ENCODE results near the gene GORASP2. TPM values are rescaled to one million over a fixed set of nuclear protein-coding genes. Genes with fewer than 3 reads are reported as not detected.

GORASP2 gene
- polyA plus RNA-seq, 1 donor (not counting 4 experiments of a cell fraction or from before 2014, with no cell fraction given) = 125 TPM

- Histone ChIP-seq H3K4me3 (ENCODE audit: control insufficient read depth in 2 of 3, extremely low read depth in 1 of 3, insufficient read depth in 2 of 3, low read depth in 1 of 3, low read length in 3 of 3) (peak overlapping the region; percentile 78 to 93 (median 83)), H3K4me1 (ENCODE audit: control insufficient read depth, extremely low read depth, insufficient read depth, low read length) (peaks cover 13% of the 10 kb centered on the region), H3K9ac (ENCODE audit: control insufficient read depth, extremely low read depth, insufficient read depth, low read length) (peak overlapping the region; percentile 75), H3K27ac (ENCODE audit: control insufficient read depth, insufficient read depth, low read length) (peak overlapping the region; percentile 82), H3K36me3 (ENCODE audit: control insufficient read depth in 2 of 2, extremely low read depth in 1 of 2, insufficient read depth in 2 of 2, low read length in 2 of 2) (no peaks in the 10 kb centered on the region), H3K9me1 (ENCODE audit: control insufficient read depth, extremely low read depth, insufficient read depth, low read length) (no peaks in the 10 kb centered on the region), H2AFZ (ENCODE audit: control insufficient read depth, low read length) (peak overlapping the region; percentile 82), H3K9me3 (ENCODE audit: control insufficient read depth, low read depth, low read length) (no peaks in the 10 kb centered on the region), H3K27me3 (ENCODE audit: control insufficient read depth, extremely low read depth, insufficient read depth, low read length) (no peaks in the 10 kb centered on the region), H3K79me2 (ENCODE audit: control insufficient read depth, insufficient read depth, low read length) (peaks cover 55% of the 10 kb centered on the region), H3K4me2 (ENCODE audit: control insufficient read depth, extremely low read depth, insufficient read depth, low read depth, low read length) (peak overlapping the region; percentile 86), H4K20me1 (ENCODE audit: control insufficient read depth, extremely low read depth, insufficient read depth, low read length) (peaks cover 8% of the 10 kb centered on the region)
- TF ChIP-seq EZH2 (IDR thresholded peaks at IDR 0.05; ENCODE audit: low read length) = no peak
- TF ChIP-seq, protein P1, sequence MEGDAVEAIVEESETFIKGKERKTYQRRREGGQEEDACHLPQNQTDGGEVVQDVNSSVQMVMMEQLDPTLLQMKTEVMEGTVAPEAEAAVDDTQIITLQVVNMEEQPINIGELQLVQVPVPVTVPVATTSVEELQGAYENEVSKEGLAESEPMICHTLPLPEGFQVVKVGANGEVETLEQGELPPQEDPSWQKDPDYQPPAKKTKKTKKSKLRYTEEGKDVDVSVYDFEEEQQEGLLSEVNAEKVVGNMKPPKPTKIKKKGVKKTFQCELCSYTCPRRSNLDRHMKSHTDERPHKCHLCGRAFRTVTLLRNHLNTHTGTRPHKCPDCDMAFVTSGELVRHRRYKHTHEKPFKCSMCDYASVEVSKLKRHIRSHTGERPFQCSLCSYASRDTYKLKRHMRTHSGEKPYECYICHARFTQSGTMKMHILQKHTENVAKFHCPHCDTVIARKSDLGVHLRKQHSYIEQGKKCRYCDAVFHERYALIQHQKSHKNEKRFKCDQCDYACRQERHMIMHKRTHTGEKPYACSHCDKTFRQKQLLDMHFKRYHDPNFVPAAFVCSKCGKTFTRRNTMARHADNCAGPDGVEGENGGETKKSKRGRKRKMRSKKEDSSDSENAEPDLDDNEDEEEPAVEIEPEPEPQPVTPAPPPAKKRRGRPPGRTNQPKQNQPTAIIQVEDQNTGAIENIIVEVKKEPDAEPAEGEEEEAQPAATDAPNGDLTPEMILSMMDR (optimal IDR thresholded peaks at IDR 0.05 in 1 of 3, IDR thresholded peaks at IDR 0.05 in 1 of 3, conservative IDR thresholded peaks at IDR 0.05 in 1 of 3; ENCODE audit: extremely low read depth in 1 of 3, insufficient read depth in 2 of 3, low read length in 3 of 3) = no peak
- dilution Hi-C loops (cut with MboI; ENCODE audit: extremely low pct_ligation_motif_present, low sequenced_read_pairs) = no loop called here
- DNase-seq (ENCODE audit: low read depth, low spot score) (no peak), FAIRE-seq (no peak)
Measured at GRCh38 chr2:170929686-170930050, 615 bp downstream of the GORASP2 start.

DNA sequence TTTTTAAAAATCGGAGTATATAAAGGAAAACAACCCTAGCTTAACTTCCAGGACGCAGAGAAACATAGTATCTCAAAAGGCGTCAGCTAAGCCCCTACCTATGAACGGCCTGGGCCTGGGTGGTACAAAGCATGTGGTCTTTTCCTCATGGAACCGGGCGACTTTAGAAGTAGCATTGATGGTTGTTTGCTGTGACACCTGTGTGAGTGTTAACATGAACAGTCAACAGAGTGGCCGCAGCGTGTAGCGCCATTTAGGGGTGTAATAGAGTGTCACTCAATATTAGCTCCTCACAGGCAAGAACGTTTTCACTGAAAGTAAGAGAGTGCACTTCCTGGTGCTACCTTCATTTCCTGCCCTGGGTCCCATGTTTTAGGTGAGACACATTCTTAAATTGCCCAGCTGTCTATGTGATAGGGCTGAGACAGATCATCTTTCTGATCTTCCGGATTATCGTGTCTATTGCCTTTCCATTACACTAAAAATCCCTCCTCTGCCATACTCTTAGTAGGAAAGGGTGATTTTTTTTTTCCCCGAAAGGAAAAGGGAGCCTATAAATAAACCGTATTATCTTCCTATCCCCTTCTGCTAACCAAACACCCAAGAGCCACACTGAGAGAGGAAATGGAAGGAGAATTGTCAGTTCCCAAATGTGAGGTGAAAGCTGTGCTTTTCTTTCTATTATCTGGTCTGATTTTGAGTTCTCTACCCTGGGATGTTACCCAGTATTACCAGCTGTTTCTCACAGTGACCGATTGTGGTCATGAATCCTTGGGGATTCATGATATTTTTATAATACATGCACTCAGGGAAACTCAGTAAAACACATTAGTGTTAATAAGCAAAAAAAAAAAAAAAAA is 1.3 kb downstream of the GORASP2 start:
- H3K27me3 ChIP-seq (ENCODE audit: control insufficient read depth, extremely low read depth, insufficient read depth, low read length) = no peaks in the 10 kb centered on the region
- TF ChIP-seq, protein P1 (optimal IDR thresholded peaks at IDR 0.05 in 1 of 3, IDR thresholded peaks at IDR 0.05 in 1 of 3, conservative IDR thresholded peaks at IDR 0.05 in 1 of 3; ENCODE audit: extremely low read depth in 1 of 3, insufficient read depth in 2 of 3, low read length in 3 of 3) = peak in 1 of 3 experiments; percentile 11
- TF ChIP-seq EZH2 (IDR thresholded peaks at IDR 0.05; ENCODE audit: low read length) = no peak
- peaks cover 13% of the 10 kb centered on the region for H3K4me1 ChIP-seq (ENCODE audit: control insufficient read depth, extremely low read depth, insufficient read depth, low read length)
- H3K79me2 ChIP-seq (ENCODE audit: control insufficient read depth, insufficient read depth, low read length) = peaks cover 62% of the 10 kb centered on the region
- H3K4me2 ChIP-seq (ENCODE audit: control insufficient read depth, extremely low read depth, insufficient read depth, low read depth, low read length) = peak overlapping the region; percentile 86
- dilution Hi-C loops (cut with MboI; ENCODE audit: extremely low pct_ligation_motif_present, low sequenced_read_pairs) = no loop called here
- H3K9ac ChIP-seq (ENCODE audit: control insufficient read depth, extremely low read depth, insufficient read depth, low read length) = peak overlapping the region; percentile 75
- no peaks in the 10 kb centered on the region for H3K36me3 ChIP-seq (ENCODE audit: control insufficient read depth in 2 of 2, extremely low read depth in 1 of 2, insufficient read depth in 2 of 2, low read length in 2 of 2)
- no peaks in the 10 kb centered on the region for H3K9me1 ChIP-seq (ENCODE audit: control insufficient read depth, extremely low read depth, insufficient read depth, low read length)
- H3K27ac ChIP-seq (ENCODE audit: control insufficient read depth, insufficient read depth, low read length) = peak overlapping the region; percentile 82
- H3K4me3 ChIP-seq (ENCODE audit: control insufficient read depth in 2 of 3, extremely low read depth in 1 of 3, insufficient read depth in 2 of 3, low read depth in 1 of 3, low read length in 3 of 3) = peak overlapping the region; percentile 78 to 93 (median 83)
- H4K20me1 ChIP-seq (ENCODE audit: control insufficient read depth, extremely low read depth, insufficient read depth, low read length) = peaks cover 8% of the 10 kb centered on the region
- H2AFZ ChIP-seq (ENCODE audit: control insufficient read depth, low read length) = peak overlapping the region; percentile 48
- DNase-seq (ENCODE audit: low read depth, low spot score) = no peak
- no peaks in the 10 kb centered on the region for H3K9me3 ChIP-seq (ENCODE audit: control insufficient read depth, low read depth, low read length)
- FAIRE-seq = peak; percentile 89
